K562 (cell line): ENCODE results near the gene IBA57. TPM values are rescaled to one million over a fixed set of nuclear protein-coding genes. Genes with fewer than 3 reads are reported as not detected.

Experiments used
- ATAC-seq: fragments of 200-7000 bp; cut with Tn5 transposase; 3 replicates; pipeline ENCODE4 v1.9.1; 2020; ENCODE audit warnings: moderate library complexity
- BruUV-seq: library from RNA; stranded (reverse); fragments of 400-500 nt; replicated peaks from 2 replicates; lab custom pipeline; 2021; lab: Mats Ljungman, UMichigan
- CTCF ChIA-PET: fragments of 300-600 bp; formaldehyde crosslinking; extraction: SDS; loops from one replicate; lab custom pipeline; 2021; ENCODE audit warnings: low intra/inter-chr PET ratio; lab: Yijun Ruan, JAX
- POLR2A ChIA-PET: fragments of 300-600, 350-650 bp; sonication (Branson Sonifier 250); formaldehyde crosslinking; extraction: SDS; loops from one replicate; lab custom pipeline; 2021; ENCODE audit warnings: antibody characterized with exemption, inconsistent platforms; lab: Yijun Ruan, JAX
- DNase-seq, 4 experiments: peaks; one replicate each; pipeline versions ENCODE4 v3.0.0 to v3.0.0-alpha.2; 2011 to 2018; ENCODE audit warnings: low spot score in 3 of 4, mixed read lengths in 3 of 4; ENCODE audit errors: extremely low read depth in 1 of 4
- FAIRE-seq: peaks from 2 replicates; lab custom pipeline; 2011; peaks lifted over from hg19 to GRCh38; lab: Jason Lieb, UNC
- H2AFZ ChIP-seq: 2 replicates; pipeline ENCODE4 v1.6.0; 2011; ENCODE audit warnings: low read depth, low read length, control low read depth, inconsistent platforms
- H3K27ac ChIP-seq: fragments of 200-600 bp; 3 replicates; pipeline ENCODE4 v1.8.0; 2011; ENCODE audit warnings: low read depth, mild to moderate bottlenecking, control low read depth, inconsistent platforms, low read length, moderate library complexity, mixed read lengths; ENCODE audit errors: extremely low read depth
- H3K27me3 ChIP-seq, 2 experiments: fragments of 300-600 bp in 1 of 2; 2 replicates in 1 of 2; 3 replicates in 1 of 2; pipeline versions ENCODE4 v1.6.0 to v1.8.0; 2011; ENCODE audit warnings: inconsistent platforms in 2 of 2, low read length in 2 of 2, mild to moderate bottlenecking in 1 of 2, mixed read lengths in 1 of 2, moderate library complexity in 1 of 2; ENCODE audit not compliant: control insufficient read depth in 2 of 2, insufficient read depth in 2 of 2
- H3K36me3 ChIP-seq: fragments of 300-600 bp; 3 replicates; pipeline ENCODE4 v1.8.0; 2011; ENCODE audit warnings: mild to moderate bottlenecking, low read length, inconsistent platforms; ENCODE audit not compliant: control insufficient read depth, insufficient read depth
- H3K4me1 ChIP-seq, 2 experiments: fragments of 200-600 bp in 1 of 2; replicated peaks in 1 of 2; 2 replicates in 1 of 2; 3 replicates in 1 of 2; pipeline versions ENCODE4 v1.5.1 to v1.8.0; 2011; ENCODE audit warnings: inconsistent platforms in 2 of 2, low read length in 2 of 2, mild to moderate bottlenecking in 1 of 2, mixed read lengths in 1 of 2, moderate library complexity in 1 of 2; ENCODE audit not compliant: control insufficient read depth in 2 of 2, insufficient read depth in 2 of 2
- H3K4me2 ChIP-seq: 2 replicates; pipeline ENCODE4 v1.6.1; 2011; ENCODE audit warnings: low read length, control low read depth, inconsistent platforms, mixed read lengths; ENCODE audit not compliant: insufficient read depth
- H3K4me3 ChIP-seq: fragments of 200-600 bp; sonication (generic), shearing (Covaris generic); 2 replicates; pipeline ENCODE4 v1.5.1; 2016; ENCODE audit warnings: control low read depth, inconsistent platforms
- H3K79me2 ChIP-seq: fragments of 200-600 bp; 3 replicates; pipeline ENCODE4 v1.8.0; 2011; ENCODE audit warnings: low read length, inconsistent platforms; ENCODE audit not compliant: control insufficient read depth, insufficient read depth
- H3K9ac ChIP-seq, 2 experiments: 2 replicates each; pipeline versions ENCODE4 v1.6.0 to v1.6.1; 2011; ENCODE audit warnings: low read depth in 2 of 2, low read length in 2 of 2, control low read depth in 1 of 2, inconsistent platforms in 1 of 2, mild to moderate bottlenecking in 1 of 2, mixed read lengths in 1 of 2; ENCODE audit not compliant: insufficient read depth in 1 of 2
- H3K9me1 ChIP-seq: one replicate; pipeline ENCODE4 v1.6.0; 2011; ENCODE audit warnings: inconsistent platforms, mild to moderate bottlenecking, low read length, moderate library complexity; ENCODE audit not compliant: control insufficient read depth, insufficient read depth
- H3K9me3 ChIP-seq: replicated peaks from 2 replicates; pipeline ENCODE4 v1.5.1; 2011; ENCODE audit warnings: low read depth, low read length, inconsistent platforms; ENCODE audit not compliant: control insufficient read depth, insufficient read depth
- H4K20me1 ChIP-seq: replicated peaks from 2 replicates; pipeline ENCODE4 v1.6.1; 2011; ENCODE audit warnings: low read length, inconsistent platforms, mixed read lengths; ENCODE audit not compliant: control insufficient read depth, insufficient read depth
- L3MBTL2 ChIP-seq: fragments of 450-650 bp; IDR thresholded peaks from 2 replicates; pipeline ENCODE4 v1.6.1; 2016; ENCODE audit warnings: mild to moderate bottlenecking, moderate library complexity
- MGA ChIP-seq: fragments of 450-650 bp; IDR thresholded peaks from 2 replicates; pipeline ENCODE4 v1.6.1; 2016; ENCODE audit warnings: mild to moderate bottlenecking, moderate library complexity
- ZNF408 ChIP-seq: fragments of 250-450 bp; sonication (Bioruptor Pico); IDR thresholded peaks from 2 replicates; pipeline ENCODE4 v1.4.0; 2020; ENCODE audit warnings: low read depth, mild to moderate bottlenecking, moderate library complexity
- WGBS: fragments of 100-300 bp; shearing (Covaris generic); methylation state at CpG from one replicate; pipeline ENCODE4 v1.1.6; 2016; ENCODE audit warnings: low coverage, mixed read lengths; ENCODE audit not compliant: insufficient coverage; ENCODE audit errors: missing lambda C conversion rate; 5-methylcytosine and 5-hydroxymethylcytosine counted together
- in situ Hi-C: fragments of 300-500 bp; cut with MboI; formaldehyde crosslinking; loops from 4 replicates; pipeline ENCODE4 v1.15.0; 2018; ENCODE audit warnings: inconsistent platforms, mixed read lengths
- intact Hi-C: fragments of 100-400 bp; cut with micrococcal nuclease; formaldehyde crosslinking; loops from 2 replicates; pipeline ENCODE4 v1.14.2; 2022
- polyA plus RNA-seq, 8 experiments: library from polyadenylated mRNA; depleted of rRNA in 4 of 8; stranded (reverse) in 5 of 8; unstranded in 3 of 8; fragments of >200 nt; fragmentation: Nextera tagmentation in 2 of 8; fragmentation: Illumina TruSeq in 1 of 8; extraction: Ambion mirVana in 2 of 8; extraction: Trizol in 1 of 8; gene quantifications; 2 replicates each; pipeline versions ENCODE4 v1.2.1 to v1.2.3, GENCODE V29; 2011 to 2014; ENCODE audit warnings: inconsistent platforms in 1 of 8, missing spikeins in 1 of 8
- total RNA-seq, 7 experiments: library from RNA; depleted of rRNA in 6 of 7; stranded (reverse); fragments of >200 nt in 6 of 7; fragmentation: Illumina TruSeq in 2 of 7; extraction: Trizol in 2 of 7; gene quantifications; 2 replicates each; pipeline versions ENCODE4 v1.2.1 to v1.2.3, GENCODE V29; 2011 to 2021; ENCODE audit warnings: low replicate concordance in 1 of 7

The IBA57 gene
- total and polyA plus RNA-seq, 9 of the 15 experiments (the other 6 are each of a cell fraction or from before 2014, with no cell fraction given), result 0.77 to 15.5 (median 2.7) TPM

- Histone ChIP-seq H3K27me3 (no peaks in the 10 kb centered on the region), H4K20me1 (no peaks in the 10 kb centered on the region), H3K9me3 (no peaks in the 10 kb centered on the region), H3K9ac (no peak overlapping the region; a peak in 1 of 4 replicates), H3K27ac (no peak overlapping the region), H3K4me2 (no peak overlapping the region), H3K9me1 (no peaks in the 10 kb centered on the region), H3K79me2 (no peaks in the 10 kb centered on the region), H3K36me3 (no peaks in the 10 kb centered on the region), H3K4me3 (no peak overlapping the region), H2AFZ (no peak overlapping the region), H3K4me1 (peaks cover 0 to under 1% of the 10 kb centered on the region in 2 experiments; a peak in 2 of 5 replicates)
- 15% methylated on average over 11 of the region's 11 CpGs for WGBS
- in situ Hi-C loops, result no loop called here
- ChIA-PET CTCF (no interaction called here), POLR2A (interaction anchor here (1.0 kb wide), 1 partner anchor 12 kb away, joined by 3 read pairs; no protein-coding TSS in a partner anchor)
- intact Hi-C loops, result no loop called here
- DNase-seq (no peak), FAIRE-seq (peak; percentile 55), ATAC-seq (peak; percentile 30; the same call in 1 of the 3 replicates)
- no TSS peak for BruUV-seq
- TF ChIP-seq MGA (peak; percentile 24; the same call in 1 of the 2 replicates), L3MBTL2 (peak; percentile 75), ZNF408 (CRISPR knock-in tag) (no peak)
Measured at GRCh38 chr1:228185641-228185965, 20.0 kb downstream of the IBA57 start.
